OCI-LY3 (cell line): Measurements from ENCODE around the gene KLLN.
A peak's percentile ranks its signal among the peaks of the same experiment; 100 is the strongest.
"Not testable (repeated sequence)": the region's sequence is repeated elsewhere in the genome, so short reads cannot be mapped to it uniquely, and the experiment has no call there.

ENCODE experiments used
- H2AFZ ChIP-seq: fragments of 200-600, 300-600 bp; shearing (Covaris generic); 2 replicates; pipeline ENCODE4 v1.6.0; 2014; ENCODE audit warnings: antibody characterized with exemption, low read depth, low read length
- H3K27ac ChIP-seq: fragments of 200-600, 300-600 bp; sonication (generic); 2 replicates; pipeline ENCODE4 v1.5.1; 2014; ENCODE audit warnings: mild to moderate bottlenecking, low read length, moderate library complexity, mixed read lengths
- H3K27me3 ChIP-seq: fragments of 200-600, 300-600 bp; sonication (generic); 2 replicates; pipeline ENCODE4 v1.6.1; 2014; ENCODE audit warnings: low read depth, low read length, mixed read lengths
- H3K36me3 ChIP-seq: fragments of 200-600, 300-600 bp; sonication (generic); replicated peaks from 2 replicates; pipeline ENCODE3; 2014; ENCODE audit warnings: low read depth, low read length, mixed read lengths
- H3K4me1 ChIP-seq: fragments of 300-600, 200-600 bp; sonication (generic); 2 replicates; pipeline ENCODE4 v1.6.1; 2014; ENCODE audit warnings: low read length, mixed read lengths
- H3K4me2 ChIP-seq: fragments of 200-600, 300-600 bp; sonication (generic); 2 replicates; pipeline ENCODE4 v1.6.1; 2014; ENCODE audit warnings: low read length, mixed read lengths
- H3K4me3 ChIP-seq: fragments of 300-600, 200-600 bp; sonication (generic); 2 replicates; pipeline ENCODE4 v1.5.1; 2014; ENCODE audit warnings: antibody characterized with exemption, mild to moderate bottlenecking, low read length, moderate library complexity
- H3K79me2 ChIP-seq: fragments of 300-600, 200-600 bp; shearing (Covaris generic); 2 replicates; pipeline ENCODE4 v1.6.1; 2014; ENCODE audit warnings: mild to moderate bottlenecking, low read length, mixed read lengths
- H3K9ac ChIP-seq: fragments of 300-600, 200-600 bp; shearing (Covaris generic); 2 replicates; pipeline ENCODE4 v1.6.0; 2014; ENCODE audit warnings: mild to moderate bottlenecking, low read length, moderate library complexity
- H3K9me3 ChIP-seq: fragments of 200-600, 300-600 bp; shearing (Covaris generic); 2 replicates; pipeline ENCODE4 v1.6.1; 2014; ENCODE audit warnings: low read length, mixed read lengths; ENCODE audit not compliant: insufficient read depth
- H4K20me1 ChIP-seq: fragments of 200-600, 300-600 bp; sonication (generic); 2 replicates; pipeline ENCODE4 v1.6.1; 2016; ENCODE audit warnings: low read length, mixed read lengths; ENCODE audit not compliant: insufficient read depth
- CTCF ChIP-seq: fragments of 200-600, 300-600 bp; sonication (generic); IDR thresholded peaks from 2 replicates; pipeline ENCODE4 v1.5.1; 2014; ENCODE audit warnings: antibody characterized with exemption, low read length, low read depth
- EZH2phosphoT487 ChIP-seq: fragments of 200-600 bp; shearing (Covaris generic); IDR thresholded peaks from 2 replicates; pipeline ENCODE4 v1.6.1; 2018; ENCODE audit warnings: antibody characterized with exemption, mixed run types, low read depth

KLLN gene

DNA sequence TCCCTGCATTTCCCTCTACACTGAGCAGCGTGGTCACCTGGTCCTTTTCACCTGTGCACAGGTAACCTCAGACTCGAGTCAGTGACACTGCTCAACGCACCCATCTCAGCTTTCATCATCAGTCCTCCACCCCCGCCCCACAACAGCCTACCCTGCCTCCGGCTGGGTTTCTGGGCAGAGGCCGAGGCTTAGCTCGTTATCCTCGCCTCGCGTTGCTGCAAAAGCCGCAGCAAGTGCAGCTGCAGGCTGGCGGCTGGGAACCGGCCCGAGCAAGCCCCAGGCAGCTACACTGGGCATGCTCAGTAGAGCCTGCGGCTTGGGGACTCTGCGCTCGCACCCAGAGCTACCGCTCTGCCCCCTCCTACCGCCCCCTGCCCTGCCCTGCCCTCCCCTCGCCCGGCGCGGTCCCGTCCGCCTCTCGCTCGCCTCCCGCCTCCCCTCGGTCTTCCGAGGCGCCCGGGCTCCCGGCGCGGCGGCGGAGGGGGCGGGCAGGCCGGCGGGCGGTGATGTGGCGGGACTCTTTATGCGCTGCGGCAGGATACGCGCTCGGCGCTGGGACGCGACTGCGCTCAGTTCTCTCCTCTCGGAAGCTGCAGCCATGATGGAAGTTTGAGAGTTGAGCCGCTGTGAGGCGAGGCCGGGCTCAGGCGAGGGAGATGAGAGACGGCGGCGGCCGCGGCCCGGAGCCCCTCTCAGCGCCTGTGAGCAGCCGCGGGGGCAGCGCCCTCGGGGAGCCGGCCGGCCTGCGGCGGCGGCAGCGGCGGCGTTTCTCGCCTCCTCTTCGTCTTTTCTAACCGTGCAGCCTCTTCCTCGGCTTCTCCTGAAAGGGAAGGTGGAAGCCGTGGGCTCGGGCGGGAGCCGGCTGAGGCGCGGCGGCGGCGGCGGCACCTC is at the start of gene KLLN, which contains the start of gene PTEN:
Gene KLLN (minus strand): TSS at position 481 of the 891 bp plus-strand sequence. CDS start 1,046 bp downstream, outside the sequence.
Gene PTEN (plus strand): TSS at position 573 of the 891 bp plus-strand sequence. CDS start 845 bp downstream, outside the sequence.
- no peaks in the 10 kb centered on the region for H3K9me3 ChIP-seq
- H3K27me3 ChIP-seq = no peaks in the 10 kb centered on the region
- peaks cover 33% of the 10 kb centered on the region for H4K20me1 ChIP-seq
- no peak for TF ChIP-seq EZH2phosphoT487
- TF ChIP-seq CTCF = no peak
- peak within 1 kb of the TSS; percentile 86 for H3K27ac ChIP-seq
- peaks cover 9% of the 10 kb centered on the region for H3K36me3 ChIP-seq
- peaks cover 27% of the 10 kb centered on the region for H3K4me1 ChIP-seq
- H3K4me3 ChIP-seq = peak within 1 kb of the TSS; percentile 96
- H3K79me2 ChIP-seq = peaks cover 55% of the 10 kb centered on the region
- peak within 1 kb of the TSS; percentile 91 for H3K9ac ChIP-seq
- peak within 1 kb of the TSS; percentile 74; the same call in 1 of the 2 replicates for H2AFZ ChIP-seq
- peak within 1 kb of the TSS; percentile 85 for H3K4me2 ChIP-seq

DNA sequence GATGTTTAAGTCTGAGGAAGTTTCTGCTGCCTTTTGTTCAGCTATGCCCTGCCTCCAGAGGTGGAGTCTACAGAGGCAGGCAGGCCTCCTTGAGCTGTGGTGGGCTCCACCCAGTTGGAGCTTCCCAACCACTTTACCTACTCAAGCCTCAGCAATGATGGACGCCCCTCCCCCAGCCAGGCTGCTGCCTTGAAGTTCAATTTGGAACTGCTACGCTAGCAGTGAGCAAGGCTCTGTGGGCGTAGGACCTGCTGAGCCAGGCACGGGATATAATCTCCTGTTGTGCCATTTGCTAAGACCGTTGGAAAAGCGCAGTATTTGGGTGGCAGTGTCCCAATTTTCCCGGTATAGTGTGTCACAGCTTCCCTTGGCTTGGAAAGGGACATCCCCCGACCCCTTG is 40.1 kb upstream of the KLLN start:
- H3K36me3 ChIP-seq = peaks cover 14% of the 10 kb centered on the region

DNA sequence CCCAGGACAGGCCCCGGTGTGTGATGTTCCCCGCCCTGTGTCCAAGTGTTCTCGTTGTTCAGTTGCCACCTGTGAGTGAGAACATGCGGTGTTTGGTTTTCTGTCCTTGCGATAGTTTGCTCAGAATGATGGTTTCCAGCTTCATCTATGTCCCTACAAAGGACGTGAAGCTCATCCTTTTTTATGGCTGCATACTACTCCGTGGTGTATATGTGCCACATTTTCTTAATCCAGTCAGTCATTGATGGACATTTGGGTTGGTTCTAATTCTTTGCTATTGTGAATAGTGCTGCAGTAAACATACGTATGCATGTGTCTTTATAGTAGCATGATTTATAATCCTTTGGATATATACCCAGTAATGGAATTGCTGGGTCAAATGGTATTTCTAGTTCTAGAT is 34.6 kb upstream of the KLLN start:
- H3K9me3 ChIP-seq = not testable (repeated sequence)

More for the DNA sequence above, 40.1 kb upstream of the KLLN start:
- not testable (repeated sequence) for H3K27ac ChIP-seq, H3K27me3 ChIP-seq, H2AFZ ChIP-seq, H3K9ac ChIP-seq, H3K4me1 ChIP-seq, H3K4me2 ChIP-seq, H3K4me3 ChIP-seq, H3K9me3 ChIP-seq
- Histone ChIP-seq H3K79me2 (peaks cover 27% of the 10 kb centered on the region), H4K20me1 (peaks cover 24% of the 10 kb centered on the region)

DNA sequence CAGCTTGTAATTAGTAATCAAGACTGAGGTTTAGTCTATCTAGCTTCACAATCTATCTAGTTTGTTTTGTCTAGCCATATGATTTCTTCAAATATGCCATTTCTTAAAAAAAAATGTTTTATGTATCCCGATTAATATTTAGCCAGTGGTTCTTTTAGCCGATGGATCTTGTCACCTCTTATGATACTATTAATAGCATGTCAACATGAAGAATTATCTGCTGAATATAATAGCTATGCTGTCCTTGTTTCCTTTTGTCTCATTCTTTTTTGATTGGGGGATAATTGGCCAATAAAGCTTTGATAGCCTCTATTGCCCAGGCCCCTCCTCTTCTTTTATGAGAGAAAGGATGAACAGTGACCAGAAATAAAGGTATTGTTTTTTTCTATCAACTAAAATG is 32.9 kb upstream of the KLLN start:
- Histone ChIP-seq H2AFZ (no peak overlapping the region), H3K27me3 (no peaks in the 10 kb centered on the region), H3K4me2 (no peak overlapping the region), H3K4me1 (peaks cover 18% of the 10 kb centered on the region), H4K20me1 (peaks cover 44% of the 10 kb centered on the region), H3K9me3 (no peaks in the 10 kb centered on the region), H3K9ac (no peak overlapping the region), H3K36me3 (peaks cover 14% of the 10 kb centered on the region), H3K79me2 (peaks cover 38% of the 10 kb centered on the region), H3K4me3 (no peak overlapping the region), H3K27ac (no peak overlapping the region)
- TF ChIP-seq EZH2phosphoT487 = no peak
- TF ChIP-seq CTCF = no peak

More for the DNA sequence above, 34.6 kb upstream of the KLLN start:
- not testable (repeated sequence) for H3K4me2 ChIP-seq, H3K27me3 ChIP-seq, H3K4me3 ChIP-seq, H3K9ac ChIP-seq, H3K27ac ChIP-seq, H3K4me1 ChIP-seq, H2AFZ ChIP-seq
- Histone ChIP-seq H3K79me2 (peaks cover 31% of the 10 kb centered on the region), H3K36me3 (peaks cover 14% of the 10 kb centered on the region), H4K20me1 (peaks cover 32% of the 10 kb centered on the region)

DNA sequence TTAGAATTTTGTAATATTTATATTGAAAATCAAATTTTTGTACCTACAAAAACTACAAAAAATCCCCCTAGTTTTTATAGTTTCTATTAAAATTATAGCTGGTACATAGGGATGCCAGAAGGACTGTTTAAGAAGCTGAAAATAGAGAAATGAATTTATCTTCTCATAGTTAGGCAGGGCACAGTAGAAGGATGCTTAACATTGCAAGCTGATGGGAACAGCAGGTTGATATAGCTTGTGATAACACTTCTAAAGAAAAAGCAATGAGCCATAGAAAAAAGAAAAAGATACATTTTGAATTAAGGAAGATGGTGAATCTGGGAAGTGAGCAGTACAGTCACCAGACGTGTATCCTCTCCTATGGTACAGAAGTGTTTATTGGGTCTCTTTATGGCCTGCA is 32.1 kb upstream of the KLLN start:
- Histone ChIP-seq H3K9me3 (no peaks in the 10 kb centered on the region), H4K20me1 (peaks cover 47% of the 10 kb centered on the region), H3K4me2 (no peak overlapping the region), H3K79me2 (peaks cover 45% of the 10 kb centered on the region), H3K9ac (no peak overlapping the region), H3K27ac (no peak overlapping the region), H2AFZ (no peak overlapping the region), H3K36me3 (peaks cover 14% of the 10 kb centered on the region), H3K4me1 (peaks cover 18% of the 10 kb centered on the region), H3K27me3 (no peaks in the 10 kb centered on the region), H3K4me3 (no peak overlapping the region)
- TF ChIP-seq EZH2phosphoT487 (no peak), CTCF (no peak)
